HG02642 (cell line): ENCODE measurements around the gene BTBD9.

Experiments
- ATAC-seq: cut with Tn5 transposase; IDR thresholded peaks from one replicate; pipeline ENCODE4 v1.9.1; 2021; ENCODE audit warnings: mild to moderate bottlenecking; ENCODE audit not compliant: unreplicated experiment, poor library complexity

The BTBD9 gene

DNA sequence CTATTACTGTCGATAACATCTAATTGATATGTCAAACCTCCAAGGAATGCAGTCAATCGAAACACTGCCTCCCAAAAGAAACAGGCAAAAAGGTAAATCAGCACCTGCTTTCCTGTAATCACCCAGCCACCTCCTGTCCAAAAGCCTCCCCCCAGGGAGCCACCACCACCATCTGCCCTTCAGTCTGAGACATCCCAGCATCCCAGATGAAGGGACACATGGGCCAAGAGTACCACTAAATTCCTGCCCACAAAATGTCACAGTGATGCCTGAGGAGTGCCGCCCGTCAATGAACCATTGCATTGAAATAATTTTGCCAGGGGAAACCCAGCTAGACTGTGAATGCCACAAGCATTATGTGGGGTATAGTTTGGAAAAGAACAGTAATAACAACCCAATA lies 418.5 kb downstream of the BTBD9 start:
- ATAC-seq: no peak

DNA sequence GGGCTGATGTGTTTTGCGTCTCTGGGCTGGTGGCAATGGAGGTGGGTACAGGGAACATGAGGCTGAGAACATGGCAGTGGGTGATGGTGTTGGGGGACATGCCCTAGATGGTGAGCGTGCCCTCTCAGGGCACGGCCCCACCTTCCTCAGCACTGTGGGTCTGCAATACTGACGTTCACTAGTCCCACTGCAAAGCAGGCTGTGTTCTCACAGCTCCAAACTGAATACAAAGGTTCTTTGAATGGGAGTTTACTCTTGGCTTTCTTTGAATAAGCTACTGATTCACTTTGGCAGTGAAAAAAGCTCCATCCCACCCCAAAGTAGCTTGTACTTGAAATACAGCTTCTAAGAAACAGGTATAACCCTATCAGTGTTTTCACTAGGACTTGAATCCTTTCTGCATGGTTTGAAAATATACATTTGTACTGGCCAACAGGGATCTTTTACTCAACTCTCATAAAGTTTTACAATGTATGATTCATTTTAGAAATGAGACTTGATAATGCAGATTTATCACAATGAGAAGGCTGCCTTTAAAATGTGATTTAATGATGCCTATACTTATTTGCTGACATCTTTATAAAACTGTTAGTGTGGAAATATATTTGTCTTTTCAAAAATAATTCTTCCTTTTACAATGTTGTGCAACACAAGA lies 419.5 kb downstream of the BTBD9 start:
- ATAC-seq: no peak

DNA sequence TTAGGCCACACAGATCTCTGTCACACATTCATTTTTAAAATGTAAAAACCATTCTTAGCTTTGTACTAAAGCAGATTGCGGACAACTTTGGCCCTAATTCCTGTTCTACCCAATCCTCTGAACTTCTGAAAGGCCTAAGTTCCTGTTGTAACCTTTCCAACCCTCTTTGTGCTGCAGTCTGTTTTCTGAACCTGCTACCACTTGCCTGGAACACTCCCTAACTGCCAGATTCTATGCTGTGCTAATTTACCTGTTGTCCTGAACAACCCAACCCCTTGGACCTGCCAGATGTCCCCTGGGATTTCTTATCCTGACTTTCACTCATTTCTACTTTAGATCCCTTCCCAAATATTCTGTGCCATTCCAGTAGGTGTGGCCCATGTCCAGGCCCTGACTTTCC lies 421.5 kb downstream of the BTBD9 start:
- ATAC-seq: no peak

DNA sequence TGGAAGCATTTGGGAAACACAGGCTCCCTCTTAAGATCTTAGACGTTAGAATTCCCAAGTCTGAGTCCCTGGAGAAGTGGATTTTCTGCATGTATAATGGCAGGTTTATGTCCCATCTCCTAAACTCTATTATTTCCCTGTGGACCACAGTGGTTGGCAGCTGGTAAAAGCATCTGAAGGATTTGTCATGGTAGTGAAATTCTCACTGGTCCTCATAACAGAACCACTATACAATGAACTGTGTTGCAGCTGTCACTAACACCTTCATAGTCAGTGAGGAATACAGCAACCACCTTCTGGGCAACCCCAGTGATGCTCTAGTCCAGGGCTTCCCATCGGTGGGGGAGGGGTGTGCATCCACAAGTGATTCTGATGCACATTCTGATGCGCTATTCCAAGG lies 423.3 kb downstream of the BTBD9 start:
- no peak for ATAC-seq

DNA sequence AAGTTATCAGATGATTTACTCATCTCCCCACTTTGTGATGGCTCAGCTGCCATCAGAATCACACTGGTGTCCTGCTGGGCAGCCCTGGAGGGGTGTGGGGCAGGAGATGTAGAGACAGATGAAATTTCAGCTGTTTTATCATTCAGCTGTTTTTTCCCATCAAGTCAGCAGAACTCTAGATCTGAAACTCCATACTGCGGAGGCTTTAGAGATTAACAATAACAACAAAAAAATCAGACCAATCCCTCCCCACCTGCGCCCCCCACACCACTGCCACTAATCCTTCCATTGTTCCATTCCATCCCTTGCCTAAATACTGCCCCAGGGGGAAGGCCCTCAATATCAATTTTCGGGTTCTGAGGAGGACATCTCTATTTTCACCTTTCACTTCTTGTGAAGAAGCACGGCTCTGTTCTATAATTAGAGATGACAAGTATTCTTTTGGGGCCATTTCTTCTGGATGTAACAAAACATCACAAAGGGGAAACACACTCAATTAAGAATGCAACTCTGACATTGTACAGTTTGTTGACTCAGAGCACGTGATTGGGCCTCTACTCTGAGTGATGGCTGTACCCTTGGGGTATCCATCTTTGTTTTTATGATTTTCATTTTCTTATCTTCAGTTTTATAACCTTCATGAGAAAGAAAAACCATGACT lies 423.9 kb downstream of the BTBD9 start:
- no peak for ATAC-seq

DNA sequence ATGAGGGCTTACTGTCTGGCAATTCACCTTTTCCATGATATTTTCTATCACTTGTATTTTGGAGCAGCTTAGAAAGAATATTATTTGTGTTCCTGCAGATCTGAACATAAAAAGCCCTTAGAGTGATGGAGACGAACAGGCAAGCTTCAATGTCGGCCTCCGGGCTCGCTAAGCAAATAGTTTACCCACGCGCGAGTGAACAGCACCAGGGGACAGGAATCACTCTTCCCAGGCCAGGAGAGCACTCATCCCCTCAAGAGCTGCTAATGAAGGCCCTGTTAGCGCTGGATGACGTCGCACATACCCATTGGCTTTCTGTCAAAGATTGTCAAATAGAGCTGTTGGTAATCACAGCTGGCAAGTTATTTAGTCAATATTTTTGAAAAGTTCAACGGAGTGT lies 424.5 kb downstream of the BTBD9 start:
- no peak for ATAC-seq

DNA sequence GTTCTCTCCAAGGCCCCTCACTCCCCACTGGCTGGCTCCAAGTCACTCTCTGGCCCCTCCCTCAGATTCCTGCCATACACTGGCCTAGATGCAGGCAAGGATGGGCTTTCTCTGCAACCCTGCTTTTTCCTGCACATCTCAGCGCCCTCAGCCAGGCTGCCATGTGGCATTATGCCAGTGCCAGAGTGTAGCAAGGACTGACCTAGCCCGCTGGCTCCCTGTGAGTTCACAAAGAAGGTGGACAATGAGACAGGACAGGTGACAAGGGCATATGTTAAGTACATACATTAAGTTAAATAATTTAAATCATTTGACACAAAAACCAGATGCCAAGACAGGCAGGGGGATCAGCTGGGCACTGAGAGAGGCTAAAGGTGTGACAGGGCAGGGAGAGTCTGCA lies 425.6 kb downstream of the BTBD9 start:
- ATAC-seq: no peak

DNA sequence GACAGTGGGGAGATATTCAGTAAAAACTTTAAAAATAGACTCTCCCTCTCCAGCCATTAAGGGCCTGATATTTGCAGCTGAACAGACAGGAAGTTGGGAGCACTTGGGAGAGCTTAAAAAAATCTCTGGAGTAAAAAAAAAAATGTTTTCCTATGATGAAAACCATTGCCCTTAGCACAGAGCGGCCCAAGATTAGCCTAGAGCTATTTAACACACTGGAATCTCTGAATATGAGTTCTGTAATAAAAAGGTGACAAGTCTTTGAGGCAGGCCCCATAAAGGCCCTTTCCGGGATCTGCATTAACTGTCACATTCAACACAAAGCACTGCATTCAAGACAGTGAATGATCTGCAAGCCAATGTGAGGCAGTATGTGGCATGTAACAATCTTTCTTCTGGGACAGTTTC lies 426.5 kb downstream of the BTBD9 start:
- no peak for ATAC-seq

DNA sequence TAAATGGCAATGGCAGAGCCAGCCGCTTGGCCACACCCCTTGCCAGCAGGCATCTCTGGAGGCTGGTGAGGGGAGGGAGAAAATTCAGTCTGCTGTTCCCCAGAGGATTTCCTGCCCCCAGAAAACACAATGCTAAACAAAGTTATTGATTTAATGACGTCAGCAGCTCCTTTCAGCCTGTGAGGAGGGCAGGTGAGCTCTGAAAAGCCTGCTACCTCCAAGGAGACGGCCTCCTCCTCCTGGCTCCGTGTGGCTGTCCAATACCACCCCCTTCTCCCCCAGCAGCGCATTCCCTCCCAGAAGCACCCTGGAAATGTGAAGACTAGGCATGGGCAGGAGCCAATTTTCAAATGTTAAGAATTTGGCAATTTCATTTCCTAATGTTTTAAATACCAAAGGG lies 427.1 kb downstream of the BTBD9 start:
- no peak for ATAC-seq

DNA sequence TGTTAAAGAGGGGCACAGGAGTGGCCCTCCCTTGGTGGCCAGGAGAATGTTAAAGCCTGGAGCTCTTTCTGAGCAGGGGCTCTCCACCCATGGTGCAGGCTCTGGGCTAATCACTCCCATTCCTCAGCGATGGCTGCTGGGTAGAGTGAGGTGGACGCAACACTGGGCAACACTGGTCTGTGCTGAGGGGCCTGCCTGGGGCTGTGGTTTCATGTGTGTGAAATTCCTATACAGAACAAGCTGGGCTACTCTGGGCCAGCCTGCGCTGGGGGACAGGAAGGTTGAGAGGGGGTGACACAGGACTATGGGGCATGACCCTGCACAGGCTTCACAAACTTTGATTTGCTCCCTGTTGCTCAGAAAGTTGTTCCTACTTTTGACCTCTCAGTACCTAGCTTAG lies 427.6 kb downstream of the BTBD9 start:
- no peak for ATAC-seq

DNA sequence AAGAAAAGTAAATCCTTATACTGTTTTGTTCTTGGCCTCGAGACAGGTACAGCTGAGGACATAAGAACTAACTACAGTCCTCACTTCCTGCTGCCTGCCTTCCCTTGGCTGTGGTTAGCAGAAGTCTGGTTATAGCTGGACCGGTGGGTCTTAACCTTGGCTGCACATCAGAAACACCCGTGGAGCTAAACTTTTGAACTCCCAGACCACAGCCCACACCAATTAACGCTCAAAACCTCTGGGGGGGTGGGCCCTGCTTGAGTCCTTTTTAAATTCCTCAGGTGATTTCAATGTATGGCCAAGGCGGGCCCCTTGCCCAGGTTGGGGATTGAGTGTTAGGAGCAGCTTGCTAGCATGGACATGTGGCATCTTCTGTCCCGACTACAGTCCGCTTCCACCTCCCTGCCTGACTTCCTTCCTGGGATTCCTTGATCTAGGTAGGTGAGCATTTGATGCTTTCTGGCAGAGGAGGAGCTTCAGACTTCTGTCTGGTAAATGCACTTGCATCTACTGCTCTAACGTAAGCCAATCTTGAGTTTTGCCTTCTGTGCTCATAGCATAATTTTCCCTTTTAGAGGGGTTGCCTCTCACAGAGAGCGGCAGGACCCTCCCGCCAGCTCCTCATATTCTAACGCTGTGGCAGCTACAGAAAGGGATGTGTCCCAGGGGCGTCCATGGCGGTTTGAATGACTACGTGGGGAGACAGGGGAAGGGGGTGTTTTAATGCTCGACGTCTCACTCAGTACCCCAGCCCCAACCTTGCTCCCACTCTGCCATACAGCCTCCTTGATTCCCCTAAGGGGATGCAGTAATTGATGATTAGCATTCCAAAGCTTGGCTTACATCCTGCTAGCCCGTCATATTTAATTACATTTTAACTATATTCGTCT lies 430.1 kb downstream of the BTBD9 start:
- no peak for ATAC-seq

DNA sequence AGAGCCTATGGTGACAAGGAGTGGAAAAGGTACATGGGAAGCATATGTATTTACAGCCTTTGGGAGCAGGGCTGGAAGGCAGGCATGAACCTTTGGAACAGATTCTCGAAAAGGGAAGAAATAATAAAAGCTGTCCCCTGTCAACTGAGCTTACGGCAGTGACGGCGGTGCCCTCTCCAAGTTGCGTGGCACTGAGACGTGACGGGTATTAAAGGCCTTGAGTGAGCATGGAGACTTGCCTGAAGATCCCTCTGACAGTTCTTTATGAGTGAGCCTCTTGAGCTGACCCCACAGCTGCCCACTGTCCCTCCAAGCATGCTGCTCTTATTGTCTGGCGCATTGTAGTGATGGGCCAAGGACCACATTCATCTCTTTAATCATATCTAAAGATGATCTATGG lies 431.7 kb downstream of the BTBD9 start:
- no peak for ATAC-seq

DNA sequence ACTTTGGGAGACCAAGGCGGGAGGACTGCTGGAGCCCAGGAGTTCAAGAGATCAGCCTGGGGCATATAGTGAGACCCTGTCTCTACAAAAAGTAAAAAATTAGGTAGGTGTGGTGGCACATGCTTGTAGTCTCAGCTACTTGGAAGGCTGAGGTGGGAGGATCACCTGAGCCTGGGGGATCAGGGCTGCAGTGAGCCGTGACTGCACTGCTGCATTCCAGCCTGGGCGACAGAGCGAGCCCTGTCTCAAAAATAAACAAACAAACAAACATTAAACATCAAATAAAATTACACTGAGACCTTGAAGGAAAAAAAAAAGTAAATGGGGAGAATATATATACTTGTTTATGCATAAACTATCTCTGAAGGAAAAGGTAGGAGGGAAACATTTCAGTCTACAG lies 432.4 kb downstream of the BTBD9 start:
- no peak for ATAC-seq

DNA sequence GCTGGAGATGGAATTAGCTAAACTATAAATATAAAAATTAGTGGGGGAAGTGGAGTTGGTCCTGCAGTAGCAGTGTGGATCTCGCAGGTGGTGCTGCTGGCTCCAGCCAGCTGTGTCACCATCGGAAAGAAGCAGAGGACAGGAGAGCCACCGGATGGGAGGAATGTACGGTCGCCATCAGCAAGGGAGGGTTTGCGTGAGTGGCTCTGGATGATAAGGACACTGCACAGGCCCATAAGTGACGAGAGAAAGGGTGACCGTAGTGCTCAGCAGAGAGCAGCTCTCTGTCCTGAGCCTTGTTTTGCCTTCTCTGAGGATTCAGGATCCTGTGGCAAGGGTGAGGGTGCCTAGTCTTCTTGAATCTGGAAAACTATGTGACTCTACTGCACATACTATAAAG lies 441.5 kb downstream of the BTBD9 start:
- no peak for ATAC-seq

DNA sequence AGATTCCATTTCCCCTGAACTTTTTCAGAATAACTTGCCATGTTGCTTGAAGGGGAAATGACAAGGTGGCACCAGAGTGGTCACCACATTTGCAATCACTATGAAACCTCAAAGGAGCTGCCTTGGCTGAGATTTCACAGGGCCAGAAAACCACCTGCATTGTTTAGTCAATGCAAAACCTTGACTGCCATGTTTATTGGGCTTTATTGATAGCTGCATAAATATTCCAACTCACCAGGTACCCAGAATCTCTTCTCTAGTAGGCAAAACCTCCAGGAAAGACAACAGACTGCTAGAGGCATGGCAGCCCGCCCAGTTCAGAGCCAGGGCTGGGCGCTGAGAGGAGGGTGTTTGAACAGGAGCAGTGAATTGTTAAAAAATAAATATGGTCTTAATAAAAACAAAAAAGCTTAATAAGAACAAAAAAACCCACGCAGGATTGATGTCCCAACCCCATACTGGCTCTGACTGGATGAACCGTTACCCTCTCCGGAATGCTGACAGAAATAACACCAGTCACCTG lies 444.6 kb downstream of the BTBD9 start:
- no peak for ATAC-seq

DNA sequence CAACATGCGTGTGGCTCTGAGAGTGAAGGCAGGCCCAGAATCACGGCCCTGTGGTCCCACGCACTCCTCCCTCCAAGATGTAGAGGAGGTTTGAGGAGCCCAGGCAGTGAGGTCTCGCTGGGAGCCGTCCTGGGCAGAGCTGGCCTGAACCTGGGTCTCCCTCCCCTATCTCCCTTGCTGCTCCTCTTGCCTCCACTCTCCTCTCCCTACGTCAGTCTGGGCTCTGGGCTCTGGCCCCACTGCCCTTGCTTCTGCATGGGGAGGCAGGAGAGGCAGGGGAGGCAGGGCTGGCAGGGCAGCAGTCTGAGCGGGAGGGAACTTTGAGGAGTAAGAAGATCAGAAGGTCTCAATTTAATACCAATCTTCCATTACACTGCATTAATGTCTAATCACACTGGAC lies 445.1 kb downstream of the BTBD9 start:
- no peak for ATAC-seq

DNA sequence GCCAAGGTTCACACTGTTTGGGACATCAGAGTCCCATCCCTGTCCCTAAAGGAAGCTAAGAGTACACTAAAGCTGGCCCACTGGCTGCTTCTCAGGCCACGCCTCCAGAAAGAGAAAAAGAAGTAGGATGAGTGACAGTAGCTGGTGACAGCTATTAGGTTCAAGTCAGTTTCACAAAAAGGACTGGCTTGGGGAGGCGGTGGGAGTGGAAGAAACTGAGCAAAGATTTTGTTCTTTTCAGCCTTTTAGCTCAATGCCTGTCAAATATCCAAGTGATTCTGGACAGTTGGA lies 445.5 kb downstream of the BTBD9 start:
- ATAC-seq: no peak

DNA sequence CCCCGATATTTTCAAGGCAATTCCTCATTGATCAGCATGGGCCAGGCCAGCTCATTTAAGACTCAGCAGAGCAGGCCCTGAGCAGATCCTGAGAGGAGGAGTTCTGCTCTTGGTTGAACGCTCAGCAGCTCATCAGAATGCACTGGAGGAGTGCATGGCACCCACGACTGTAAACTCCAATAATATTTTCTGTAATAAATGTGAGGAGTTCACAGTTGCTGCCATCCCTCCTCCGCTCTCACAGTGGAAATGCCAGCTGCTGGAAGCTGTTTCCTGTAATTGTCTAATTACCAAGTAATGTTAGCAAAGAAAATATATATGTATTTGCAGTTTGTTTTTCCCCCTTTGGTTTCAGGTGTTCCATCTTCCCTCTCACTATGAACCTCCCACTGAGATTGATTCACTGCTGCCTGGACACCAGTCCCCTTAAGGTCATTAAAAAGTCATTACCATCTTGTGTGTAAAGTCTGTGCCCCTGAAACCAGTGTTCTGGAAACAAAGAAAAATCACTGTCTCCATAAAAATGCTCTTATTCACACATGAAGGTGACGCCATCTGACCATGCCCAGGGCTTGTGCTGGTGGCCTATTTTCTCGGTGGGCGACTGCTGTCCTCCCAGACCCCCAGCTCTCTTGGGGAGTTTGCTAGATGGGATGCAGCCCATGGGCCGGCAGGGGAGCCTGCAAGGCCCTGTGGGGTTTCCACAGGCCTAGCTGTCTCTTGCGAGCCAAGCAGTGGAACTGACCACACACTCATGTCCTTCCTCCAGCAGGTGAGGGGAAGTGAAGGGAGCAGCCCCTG lies 446.0 kb downstream of the BTBD9 start:
- no peak for ATAC-seq

DNA sequence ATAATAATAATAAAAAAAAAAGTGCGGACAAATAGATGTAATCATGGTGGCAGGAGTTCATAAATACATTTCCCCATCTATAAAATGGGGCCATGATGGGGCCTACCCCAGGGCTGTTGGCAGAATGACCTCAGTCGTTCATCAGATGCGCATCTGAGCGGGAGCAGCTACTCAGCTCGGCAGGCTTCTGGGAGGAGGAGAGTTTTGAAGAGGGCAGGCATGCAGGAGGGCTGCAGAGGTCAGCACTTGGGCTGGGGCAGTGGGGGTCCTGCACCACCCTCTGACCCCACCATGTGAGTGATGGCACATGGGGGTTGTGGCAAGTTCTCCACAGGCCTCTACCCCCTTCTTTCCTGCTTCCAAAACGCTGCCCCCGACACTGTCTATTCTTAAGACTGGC lies 446.7 kb downstream of the BTBD9 start:
- no peak for ATAC-seq

DNA sequence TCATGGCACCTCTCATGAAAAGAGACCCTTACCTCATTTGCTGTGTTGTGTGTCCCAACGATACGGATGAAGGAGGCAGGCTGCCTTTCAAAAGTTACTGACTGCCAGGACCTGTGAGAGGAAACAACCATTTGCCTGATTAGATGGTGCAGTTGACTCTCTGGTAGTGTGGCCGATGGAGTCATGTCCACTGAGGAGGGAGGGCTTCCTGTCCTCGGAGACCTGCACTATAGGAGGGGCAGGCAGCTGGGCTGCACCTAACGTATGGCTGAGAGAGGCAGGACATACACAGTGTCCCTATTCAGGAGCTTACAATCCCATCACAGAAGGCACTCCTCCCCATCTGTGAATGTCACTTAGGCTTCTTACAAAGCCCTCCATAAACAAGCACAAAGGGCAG lies 447.2 kb downstream of the BTBD9 start:
- ATAC-seq: no peak

DNA sequence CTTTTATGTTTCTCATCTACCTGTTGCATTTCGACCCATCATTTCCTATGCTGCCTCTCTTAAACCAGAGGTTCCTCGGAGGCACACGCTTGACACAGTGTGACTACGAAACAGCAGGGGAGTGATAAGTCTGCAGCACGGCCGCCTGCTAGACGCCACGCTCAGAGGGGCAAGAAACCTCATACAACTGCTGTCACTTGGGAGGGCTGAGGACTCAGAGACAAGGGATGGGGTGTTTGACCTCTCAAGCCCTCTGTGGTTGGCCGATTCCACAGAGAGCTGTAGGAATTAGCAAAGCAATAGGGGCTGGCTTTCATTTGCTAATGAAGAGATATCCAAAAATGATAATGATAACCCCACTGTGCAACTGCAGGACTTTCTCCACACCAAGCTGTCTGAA lies 447.7 kb downstream of the BTBD9 start:
- no peak for ATAC-seq
